Measurements from ENCODE around the gene RAP1B. TPM values are rescaled to one million over a fixed set of nuclear protein-coding genes. Genes with fewer than 3 reads are reported as not detected.
"Not testable (repeated sequence)": the region's sequence is repeated elsewhere in the genome, so short reads cannot be mapped to it uniquely, and the experiment has no call there.

The RAP1B gene
- total and polyA plus RNA-seq, 4 donors: 125 to 203 (median 138) TPM

DNA sequence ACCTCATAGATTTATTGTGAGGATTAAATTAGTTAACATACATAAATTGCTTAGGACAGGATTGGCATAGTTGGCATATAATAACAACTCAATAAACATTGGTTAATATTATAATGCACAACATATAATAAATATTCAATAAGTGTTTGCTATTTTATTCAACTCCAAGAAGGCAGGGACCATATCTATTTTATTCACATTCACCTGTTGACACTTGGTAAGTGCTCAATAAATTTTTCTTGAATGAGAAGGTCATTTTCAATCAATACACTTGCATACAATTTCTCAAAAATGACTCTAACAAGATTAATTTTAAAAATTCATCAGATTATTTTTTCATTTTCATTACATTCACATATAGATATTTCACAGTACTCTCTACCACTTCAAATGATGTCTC lies 63.7 kb downstream of the RAP1B start:
- Histone ChIP-seq H3K27me3 (ENCODE audit: control insufficient read depth, insufficient read depth, low read length) (no peaks in the 10 kb centered on the region), H3K4me3 (ENCODE audit: low read depth, low read length) (no peak overlapping the region), H3K9me3 (ENCODE audit: control insufficient read depth, insufficient read depth, low read length) (no peaks in the 10 kb centered on the region), H3K36me3 (ENCODE audit: control insufficient read depth, insufficient read depth, low read length) (no peaks in the 10 kb centered on the region), H3K27ac (ENCODE audit: low read depth, low read length) (no peak overlapping the region), H3K4me1 (ENCODE audit: control insufficient read depth, insufficient read depth, low read length) (no peaks in the 10 kb centered on the region)
- no peak for DNase-seq (ENCODE audit: low read depth in 4 of 6, low spot score in 6 of 6)

DNA sequence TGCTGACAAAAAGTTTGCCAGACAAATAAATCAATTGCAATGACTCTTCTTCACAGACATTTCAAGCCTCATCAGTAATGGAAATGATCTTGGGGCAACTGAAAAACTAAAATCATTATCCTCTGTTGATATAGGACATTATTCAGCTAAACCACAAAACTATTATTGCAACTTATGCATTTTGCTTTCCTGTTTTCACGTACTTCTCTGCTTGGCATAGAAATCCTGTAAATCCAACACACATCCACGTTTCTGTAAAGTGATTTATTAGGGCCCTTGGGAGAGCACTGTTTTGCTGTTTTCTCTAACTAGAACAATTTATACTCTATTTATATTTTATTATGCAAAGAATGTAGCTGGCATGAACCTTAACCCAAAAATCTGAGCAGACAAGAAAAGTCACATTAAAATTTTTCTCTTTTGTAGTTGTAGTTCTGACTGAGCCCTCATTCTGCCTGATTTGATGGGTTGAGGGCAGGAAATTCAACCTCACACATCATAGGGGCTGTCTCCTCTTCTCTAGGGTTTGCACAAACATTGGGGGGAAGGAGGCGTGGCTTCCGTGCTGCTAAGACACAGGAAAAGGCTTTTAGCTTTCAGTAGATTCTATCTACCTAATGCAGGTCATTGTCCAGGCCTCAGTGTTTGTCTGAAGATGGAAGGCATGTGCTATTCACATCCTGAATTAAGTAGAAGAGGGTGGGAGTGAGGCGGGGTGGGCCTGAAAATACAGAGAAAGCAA lies 64.6 kb downstream of the RAP1B start:
- Histone ChIP-seq H3K9me3 (ENCODE audit: control insufficient read depth, insufficient read depth, low read length) (no peaks in the 10 kb centered on the region), H3K36me3 (ENCODE audit: control insufficient read depth, insufficient read depth, low read length) (no peaks in the 10 kb centered on the region), H3K27ac (ENCODE audit: low read depth, low read length) (no peak overlapping the region), H3K4me1 (ENCODE audit: control insufficient read depth, insufficient read depth, low read length) (no peaks in the 10 kb centered on the region), H3K4me3 (ENCODE audit: low read depth, low read length) (no peak overlapping the region), H3K27me3 (ENCODE audit: control insufficient read depth, insufficient read depth, low read length) (no peaks in the 10 kb centered on the region)
- no peak for DNase-seq (ENCODE audit: low read depth in 4 of 6, low spot score in 6 of 6)
- 80% methylated on average over 1 of the region's 5 CpGs for WGBS (ENCODE audit: insufficient coverage)

DNA sequence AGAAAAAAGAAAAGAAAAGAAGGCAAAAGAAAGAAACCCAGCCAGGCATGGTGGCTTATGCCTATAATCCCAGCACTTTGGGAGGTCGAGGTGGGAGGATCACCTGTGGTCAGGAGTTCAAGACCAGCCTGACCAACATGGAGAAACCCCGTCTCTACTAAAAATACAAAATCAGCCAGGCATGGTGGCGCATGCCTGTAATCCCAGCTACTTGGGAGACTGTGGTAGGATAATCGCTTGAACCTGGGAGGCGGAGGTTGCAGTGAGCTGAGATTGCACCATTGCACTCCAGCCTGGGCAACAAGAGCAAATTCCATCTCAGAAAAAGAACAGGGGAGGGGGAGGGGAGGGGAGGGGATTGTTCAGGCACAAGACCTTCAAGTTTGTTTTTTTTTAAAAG lies 66.2 kb downstream of the RAP1B start:
- H3K4me1 ChIP-seq (ENCODE audit: control insufficient read depth, insufficient read depth, low read length); H3K9me3 ChIP-seq (ENCODE audit: control insufficient read depth, insufficient read depth, low read length); H3K27ac ChIP-seq (ENCODE audit: low read depth, low read length); H3K4me3 ChIP-seq (ENCODE audit: low read depth, low read length); H3K36me3 ChIP-seq (ENCODE audit: control insufficient read depth, insufficient read depth, low read length); H3K27me3 ChIP-seq (ENCODE audit: control insufficient read depth, insufficient read depth, low read length); DNase-seq (ENCODE audit: low read depth in 4 of 6, low spot score in 6 of 6): not testable (repeated sequence)
- 95% methylated on average over 3 of the region's 5 CpGs for WGBS (ENCODE audit: insufficient coverage)

DNA sequence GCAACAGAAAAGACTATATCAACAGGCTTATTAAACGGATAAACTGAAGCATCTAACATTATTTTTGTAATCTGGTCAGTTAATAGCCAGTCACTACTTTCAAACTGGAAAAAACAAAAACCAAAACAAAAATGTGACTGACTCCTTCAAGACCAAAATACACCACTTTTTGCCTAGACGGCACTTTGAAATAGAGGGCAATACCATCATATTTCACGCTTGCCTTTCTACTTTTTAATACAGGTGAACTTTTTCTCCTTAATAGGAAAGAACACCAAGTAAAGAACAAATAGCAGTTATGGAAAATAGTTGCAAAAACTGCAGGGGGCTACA lies 75.5 kb downstream of the RAP1B start:
- WGBS (ENCODE audit: insufficient coverage): no CpG with 5 or more reads among the region's 3 CpGs
- Histone ChIP-seq H3K36me3 (ENCODE audit: control insufficient read depth, insufficient read depth, low read length) (peaks cover 5% of the 10 kb centered on the region), H3K4me1 (ENCODE audit: control insufficient read depth, insufficient read depth, low read length) (peaks cover 3% of the 10 kb centered on the region), H3K27ac (ENCODE audit: low read depth, low read length) (peak overlapping the region; percentile 80), H3K27me3 (ENCODE audit: control insufficient read depth, insufficient read depth, low read length) (no peaks in the 10 kb centered on the region), H3K9me3 (ENCODE audit: control insufficient read depth, insufficient read depth, low read length) (no peaks in the 10 kb centered on the region), H3K4me3 (ENCODE audit: low read depth, low read length) (peak overlapping the region; percentile 99)
- DNase-seq (ENCODE audit: low read depth in 4 of 6, low spot score in 6 of 6): no peak

DNA sequence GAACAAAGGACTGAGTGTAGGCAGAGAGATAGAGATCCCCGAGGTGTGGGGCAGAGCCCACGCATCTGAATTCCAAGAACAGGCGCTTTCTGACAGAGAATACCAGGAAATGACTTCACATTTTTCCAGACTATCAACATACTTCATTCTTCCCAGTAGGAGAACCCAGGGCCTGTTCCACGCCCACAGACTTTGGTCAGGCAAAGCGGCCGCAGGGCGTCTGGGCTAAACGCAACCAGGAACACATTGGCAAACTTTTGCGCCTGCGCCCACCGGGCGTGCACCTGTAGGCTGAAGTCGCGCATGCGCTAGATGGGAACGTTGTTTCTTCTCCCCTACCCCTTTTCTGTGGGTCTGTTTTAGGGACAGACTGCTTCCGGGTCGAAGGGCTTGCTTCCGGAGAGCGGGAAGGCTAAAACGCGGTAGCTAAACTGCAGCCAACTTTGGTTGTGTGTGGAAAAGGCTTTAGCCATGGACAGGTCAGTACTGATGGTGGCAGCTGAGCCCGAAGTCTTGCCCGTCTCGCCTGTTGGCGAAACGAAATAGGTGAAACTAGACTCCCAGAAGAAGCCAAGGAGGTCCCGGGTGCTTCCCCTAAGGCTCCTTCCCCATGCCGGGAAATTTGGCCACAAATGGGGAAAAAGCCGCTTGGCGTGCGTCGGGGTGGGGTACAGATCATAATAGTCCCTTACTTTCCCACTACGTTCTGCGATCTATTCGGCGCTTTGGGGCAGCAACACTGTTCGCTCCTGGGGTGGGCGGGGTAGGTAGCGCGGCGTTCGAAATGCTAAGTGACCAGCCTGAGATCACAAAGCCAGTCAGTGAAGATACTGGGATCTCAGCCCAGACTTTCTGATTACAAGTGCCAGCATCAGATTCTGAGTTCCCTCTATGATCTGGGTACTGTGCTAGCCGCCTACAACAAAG lies 76.2 kb downstream of the RAP1B start, which contains the start of gene NUP107:
NUP107 (plus strand) TSS at position 384 of the 927 bp plus-strand sequence; CDS start at position 472, 88 bp downstream.
- Histone ChIP-seq H3K27me3 (ENCODE audit: control insufficient read depth, insufficient read depth, low read length) (no peaks in the 10 kb centered on the region), H3K27ac (ENCODE audit: low read depth, low read length) (peak within 1 kb of the TSS; percentile 84), H3K4me1 (ENCODE audit: control insufficient read depth, insufficient read depth, low read length) (peaks cover 3% of the 10 kb centered on the region), H3K4me3 (ENCODE audit: low read depth, low read length) (peak within 1 kb of the TSS; percentile 99), H3K36me3 (ENCODE audit: control insufficient read depth, insufficient read depth, low read length) (peaks cover 9% of the 10 kb centered on the region), H3K9me3 (ENCODE audit: control insufficient read depth, insufficient read depth, low read length) (no peaks in the 10 kb centered on the region)
- under 1% methylated on average over 36 of the region's 44 CpGs for WGBS (ENCODE audit: insufficient coverage)
- peak; percentile 95 to 100 (median 98) for DNase-seq (ENCODE audit: low read depth in 4 of 6, low spot score in 6 of 6)

DNA sequence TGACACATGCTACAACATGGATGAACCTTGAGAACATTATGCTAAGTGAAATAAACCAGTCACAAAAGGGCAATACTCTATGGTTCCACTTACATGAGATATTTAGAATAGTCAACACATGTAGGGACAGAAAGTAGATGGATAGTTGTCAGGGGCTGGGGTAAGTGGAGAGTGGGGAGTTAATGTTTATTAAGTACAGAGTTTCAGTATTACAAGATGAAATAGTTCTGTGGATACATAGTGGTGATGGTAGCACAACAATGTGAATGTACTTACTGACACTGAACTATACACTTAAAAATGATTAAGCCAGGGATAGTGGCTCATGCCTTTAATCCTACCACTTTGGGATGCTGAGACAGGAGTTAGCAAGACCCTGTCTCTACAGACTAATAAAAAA lies 84.8 kb downstream of the RAP1B start:
- no peaks in the 10 kb centered on the region for H3K27me3 ChIP-seq (ENCODE audit: control insufficient read depth, insufficient read depth, low read length)
- no peak for DNase-seq (ENCODE audit: low read depth in 4 of 6, low spot score in 6 of 6)
- H3K4me3 ChIP-seq (ENCODE audit: low read depth, low read length): no peak overlapping the region
- no peaks in the 10 kb centered on the region for H3K9me3 ChIP-seq (ENCODE audit: control insufficient read depth, insufficient read depth, low read length)
- H3K4me1 ChIP-seq (ENCODE audit: control insufficient read depth, insufficient read depth, low read length): no peaks in the 10 kb centered on the region
- peaks cover 31% of the 10 kb centered on the region for H3K36me3 ChIP-seq (ENCODE audit: control insufficient read depth, insufficient read depth, low read length)
- H3K27ac ChIP-seq (ENCODE audit: low read depth, low read length): no peak overlapping the region

DNA sequence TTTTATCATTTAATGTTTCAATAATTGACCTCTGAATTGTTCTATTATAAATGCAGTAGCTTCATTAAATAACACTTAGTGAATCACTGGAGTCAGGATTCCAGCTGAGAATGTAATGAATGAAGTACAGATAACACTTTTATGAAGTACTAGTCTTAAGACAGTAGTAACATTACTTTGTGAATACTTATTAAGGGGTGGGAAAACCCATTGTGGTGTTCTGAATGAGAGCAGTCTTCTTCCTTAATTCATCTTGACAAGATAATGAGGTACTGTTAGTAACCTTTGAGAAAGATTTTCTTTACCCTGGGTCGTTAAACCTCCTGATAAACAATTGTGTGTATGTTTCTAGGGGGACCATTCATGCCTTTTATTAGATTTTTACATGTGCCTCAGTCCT lies 88.8 kb downstream of the RAP1B start:
- H3K9me3 ChIP-seq (ENCODE audit: control insufficient read depth, insufficient read depth, low read length): no peaks in the 10 kb centered on the region
- peaks cover 35% of the 10 kb centered on the region for H3K36me3 ChIP-seq (ENCODE audit: control insufficient read depth, insufficient read depth, low read length)
- no peak overlapping the region for H3K4me3 ChIP-seq (ENCODE audit: low read depth, low read length)
- DNase-seq (ENCODE audit: low read depth in 4 of 6, low spot score in 6 of 6): no peak
- WGBS (ENCODE audit: insufficient coverage): no CpG with 5 or more reads among the region's 1 CpG
- no peaks in the 10 kb centered on the region for H3K27me3 ChIP-seq (ENCODE audit: control insufficient read depth, insufficient read depth, low read length)
- no peaks in the 10 kb centered on the region for H3K4me1 ChIP-seq (ENCODE audit: control insufficient read depth, insufficient read depth, low read length)
- H3K27ac ChIP-seq (ENCODE audit: low read depth, low read length): no peak overlapping the region

Small RNAs within 50 kb of the gene (small RNA-seq; reads per million reads assigned to genes)
- gene RF00017 (ENCODE audit: low replicate concordance) (not detected), gene SNORA70G (ENCODE audit: low replicate concordance) (not detected)

Other genes with a start within 250 kb of the RAP1B start
- 10 to 100 TPM; 54.4 to 56.2 TPM for gene NUP107, start 76.1 kb downstream of the RAP1B start, total RNA-seq
- 10 to 100 TPM; 32.3 to 39.3 TPM for gene NUP107, start 76.1 kb downstream of the RAP1B start, polyA plus RNA-seq (ENCODE audit: insufficient read length in 2 of 2)
- 10 to 100 TPM in 1 of 2 donors, 1 to 10 TPM in 1; 7.3 to 14.7 TPM for gene SLC35E3, start 135.3 kb downstream of the RAP1B start, total RNA-seq
- 10 to 100 TPM; 18.9 to 26.7 TPM for gene SLC35E3, start 135.3 kb downstream of the RAP1B start, polyA plus RNA-seq (ENCODE audit: insufficient read length in 2 of 2)
- gene MDM2, start 197.3 kb downstream of the RAP1B start, total RNA-seq: 10 to 100 TPM; 62.1 to 92.7 TPM
- gene MDM2, start 197.3 kb downstream of the RAP1B start, polyA plus RNA-seq (ENCODE audit: insufficient read length in 2 of 2): 10 to 100 TPM; 77.1 to 78.6 TPM